Measurements from ENCODE around the gene SH3TC2. TPM values are rescaled to one million over a fixed set of nuclear protein-coding genes. Genes with fewer than 3 reads are reported as not detected.

Gene SH3TC2
- polyA plus RNA-seq, 1 donor, result 0.72 TPM

GRCh38 chr5:148991566-148991965 lies 71.3 kb downstream of the SH3TC2 start:
- Histone ChIP-seq H3K27me3 (ENCODE audit: control insufficient read depth, insufficient read depth, low read length) (peaks cover 5% of the 10 kb centered on the region), H3K4me3 (ENCODE audit: low read length) (no peak overlapping the region), H3K4me1 (ENCODE audit: control insufficient read depth, insufficient read depth, low read length) (no peaks in the 10 kb centered on the region), H3K9me3 (ENCODE audit: control insufficient read depth, low read depth, low read length) (no peaks in the 10 kb centered on the region), H3K36me3 (ENCODE audit: control insufficient read depth, insufficient read depth, low read length) (no peaks in the 10 kb centered on the region), H3K27ac (ENCODE audit: low read length) (no peak overlapping the region)
- DNase-seq, result no peak

GRCh38 chr5:148990817-148991216 lies 72.0 kb downstream of the SH3TC2 start:
- WGBS (ENCODE audit: insufficient coverage, low lambda C conversion rate), result 60% methylated on average over 1 of the region's 1 CpG
- Histone ChIP-seq H3K27me3 (ENCODE audit: control insufficient read depth, insufficient read depth, low read length) (peaks cover 5% of the 10 kb centered on the region), H3K4me3 (ENCODE audit: low read length) (no peak overlapping the region), H3K36me3 (ENCODE audit: control insufficient read depth, insufficient read depth, low read length) (no peaks in the 10 kb centered on the region), H3K27ac (ENCODE audit: low read length) (no peak overlapping the region), H3K4me1 (ENCODE audit: control insufficient read depth, insufficient read depth, low read length) (no peaks in the 10 kb centered on the region), H3K9me3 (ENCODE audit: control insufficient read depth, low read depth, low read length) (no peaks in the 10 kb centered on the region)
- DNase-seq, result no peak

GRCh38 chr5:148989567-148989966 lies 73.3 kb downstream of the SH3TC2 start:
- H3K27ac ChIP-seq (ENCODE audit: low read length), result no peak overlapping the region
- no peak overlapping the region for H3K4me3 ChIP-seq (ENCODE audit: low read length)
- H3K4me1 ChIP-seq (ENCODE audit: control insufficient read depth, insufficient read depth, low read length), result no peaks in the 10 kb centered on the region
- no peaks in the 10 kb centered on the region for H3K36me3 ChIP-seq (ENCODE audit: control insufficient read depth, insufficient read depth, low read length)
- DNase-seq, result no peak
- H3K9me3 ChIP-seq (ENCODE audit: control insufficient read depth, low read depth, low read length), result no peaks in the 10 kb centered on the region
- peaks cover 6% of the 10 kb centered on the region for H3K27me3 ChIP-seq (ENCODE audit: control insufficient read depth, insufficient read depth, low read length)
- no CpG with 5 or more reads among the region's 2 CpGs for WGBS (ENCODE audit: insufficient coverage, low lambda C conversion rate)

GRCh38 chr5:148988328-148988727 lies 74.5 kb downstream of the SH3TC2 start:
- Histone ChIP-seq H3K9me3 (ENCODE audit: control insufficient read depth, low read depth, low read length) (no peaks in the 10 kb centered on the region), H3K27me3 (ENCODE audit: control insufficient read depth, insufficient read depth, low read length) (peaks cover 7% of the 10 kb centered on the region), H3K4me3 (ENCODE audit: low read length) (no peak overlapping the region), H3K27ac (ENCODE audit: low read length) (no peak overlapping the region), H3K4me1 (ENCODE audit: control insufficient read depth, insufficient read depth, low read length) (no peaks in the 10 kb centered on the region), H3K36me3 (ENCODE audit: control insufficient read depth, insufficient read depth, low read length) (no peaks in the 10 kb centered on the region)
- no peak for DNase-seq
- WGBS (ENCODE audit: insufficient coverage, low lambda C conversion rate), result no CpG with 5 or more reads among the region's 6 CpGs

- Histone ChIP-seq H3K9me3 (ENCODE audit: control insufficient read depth, low read depth, low read length) (no peaks in the 10 kb centered on the region), H3K27ac (ENCODE audit: low read length) (no peak overlapping the region), H3K4me1 (ENCODE audit: control insufficient read depth, insufficient read depth, low read length) (no peaks in the 10 kb centered on the region), H3K4me3 (ENCODE audit: low read length) (no peak overlapping the region), H3K27me3 (ENCODE audit: control insufficient read depth, insufficient read depth, low read length) (peaks cover 7% of the 10 kb centered on the region), H3K36me3 (ENCODE audit: control insufficient read depth, insufficient read depth, low read length) (no peaks in the 10 kb centered on the region)
- DNase-seq, result no peak
- WGBS (ENCODE audit: insufficient coverage, low lambda C conversion rate), result no CpG with 5 or more reads among the region's 2 CpGs
Observed at GRCh38 chr5:148986636-148987035, 76.2 kb downstream of the SH3TC2 start.

- Histone ChIP-seq H3K27ac (ENCODE audit: low read length) (no peak overlapping the region), H3K36me3 (ENCODE audit: control insufficient read depth, insufficient read depth, low read length) (no peaks in the 10 kb centered on the region), H3K4me3 (ENCODE audit: low read length) (no peak overlapping the region), H3K27me3 (ENCODE audit: control insufficient read depth, insufficient read depth, low read length) (peaks cover 6% of the 10 kb centered on the region), H3K4me1 (ENCODE audit: control insufficient read depth, insufficient read depth, low read length) (no peaks in the 10 kb centered on the region), H3K9me3 (ENCODE audit: control insufficient read depth, low read depth, low read length) (no peaks in the 10 kb centered on the region)
- no CpG with 5 or more reads among the region's 1 CpG for WGBS (ENCODE audit: insufficient coverage, low lambda C conversion rate)
- DNase-seq, result no peak
Observed at GRCh38 chr5:148984345-148984744, 78.5 kb downstream of the SH3TC2 start.

- no peak overlapping the region for H3K27ac ChIP-seq (ENCODE audit: low read length)
Observed at GRCh38 chr5:148981353-148981752, 81.5 kb downstream of the SH3TC2 start.

GRCh38 chr5:148980731-148981130 lies 82.1 kb downstream of the SH3TC2 start:
- DNase-seq, result no peak
- no peak overlapping the region for H3K4me3 ChIP-seq (ENCODE audit: low read length)
- H3K27ac ChIP-seq (ENCODE audit: low read length), result no peak overlapping the region
- H3K36me3 ChIP-seq (ENCODE audit: control insufficient read depth, insufficient read depth, low read length), result no peaks in the 10 kb centered on the region
- H3K9me3 ChIP-seq (ENCODE audit: control insufficient read depth, low read depth, low read length), result no peaks in the 10 kb centered on the region
- H3K4me1 ChIP-seq (ENCODE audit: control insufficient read depth, insufficient read depth, low read length), result no peaks in the 10 kb centered on the region
- peaks cover 11% of the 10 kb centered on the region for H3K27me3 ChIP-seq (ENCODE audit: control insufficient read depth, insufficient read depth, low read length)
- 80% methylated on average over 1 of the region's 3 CpGs for WGBS (ENCODE audit: insufficient coverage, low lambda C conversion rate)

More at GRCh38 chr5:148981353-148981752, 81.5 kb downstream of the SH3TC2 start:
- no CpG with 5 or more reads among the region's 6 CpGs for WGBS (ENCODE audit: insufficient coverage, low lambda C conversion rate)
- no peak for DNase-seq
- Histone ChIP-seq H3K4me3 (ENCODE audit: low read length) (no peak overlapping the region), H3K4me1 (ENCODE audit: control insufficient read depth, insufficient read depth, low read length) (no peaks in the 10 kb centered on the region), H3K27me3 (ENCODE audit: control insufficient read depth, insufficient read depth, low read length) (peaks cover 11% of the 10 kb centered on the region), H3K9me3 (ENCODE audit: control insufficient read depth, low read depth, low read length) (no peaks in the 10 kb centered on the region), H3K36me3 (ENCODE audit: control insufficient read depth, insufficient read depth, low read length) (no peaks in the 10 kb centered on the region)

GRCh38 chr5:148979083-148979723 lies 83.7 kb downstream of the SH3TC2 start:
- no peak for DNase-seq
- no CpG with 5 or more reads among the region's 7 CpGs for WGBS (ENCODE audit: insufficient coverage, low lambda C conversion rate)
- no peak overlapping the region for H3K27ac ChIP-seq (ENCODE audit: low read length)
- no peaks in the 10 kb centered on the region for H3K36me3 ChIP-seq (ENCODE audit: control insufficient read depth, insufficient read depth, low read length)
- H3K9me3 ChIP-seq (ENCODE audit: control insufficient read depth, low read depth, low read length), result no peaks in the 10 kb centered on the region
- no peaks in the 10 kb centered on the region for H3K4me1 ChIP-seq (ENCODE audit: control insufficient read depth, insufficient read depth, low read length)
- H3K27me3 ChIP-seq (ENCODE audit: control insufficient read depth, insufficient read depth, low read length), result peaks cover 11% of the 10 kb centered on the region
- H3K4me3 ChIP-seq (ENCODE audit: low read length), result no peak overlapping the region

- Histone ChIP-seq H3K9me3 (ENCODE audit: control insufficient read depth, low read depth, low read length) (no peaks in the 10 kb centered on the region), H3K27ac (ENCODE audit: low read length) (no peak overlapping the region), H3K4me3 (ENCODE audit: low read length) (no peak overlapping the region), H3K36me3 (ENCODE audit: control insufficient read depth, insufficient read depth, low read length) (no peaks in the 10 kb centered on the region), H3K4me1 (ENCODE audit: control insufficient read depth, insufficient read depth, low read length) (no peaks in the 10 kb centered on the region), H3K27me3 (ENCODE audit: control insufficient read depth, insufficient read depth, low read length) (peaks cover 14% of the 10 kb centered on the region)
- WGBS (ENCODE audit: insufficient coverage, low lambda C conversion rate), result 50% methylated on average over 1 of the region's 7 CpGs
- no peak for DNase-seq
Observed at GRCh38 chr5:148978370-148979082, 84.3 kb downstream of the SH3TC2 start.

All from large intestine (tissue), 3 donors.